AG08395 (cell line): Measurements from ENCODE around the gene PRLH.
"Not testable (repeated sequence)": the region's sequence is repeated elsewhere in the genome, so short reads cannot be mapped to it uniquely, and the experiment has no call there.

Source experiments
- DNase-seq: peaks from one replicate; pipeline ENCODE4 v3.0.0; 2012; ENCODE audit warnings: mixed read lengths, low spot score

PRLH gene

GRCh38 chr2:237583385-237584295 lies 17.3 kb downstream of the PRLH start:
- DNase-seq, result no peak

- no peak for DNase-seq
Measured at GRCh38 chr2:237585590-237586221, 19.3 kb downstream of the PRLH start.

DNA sequence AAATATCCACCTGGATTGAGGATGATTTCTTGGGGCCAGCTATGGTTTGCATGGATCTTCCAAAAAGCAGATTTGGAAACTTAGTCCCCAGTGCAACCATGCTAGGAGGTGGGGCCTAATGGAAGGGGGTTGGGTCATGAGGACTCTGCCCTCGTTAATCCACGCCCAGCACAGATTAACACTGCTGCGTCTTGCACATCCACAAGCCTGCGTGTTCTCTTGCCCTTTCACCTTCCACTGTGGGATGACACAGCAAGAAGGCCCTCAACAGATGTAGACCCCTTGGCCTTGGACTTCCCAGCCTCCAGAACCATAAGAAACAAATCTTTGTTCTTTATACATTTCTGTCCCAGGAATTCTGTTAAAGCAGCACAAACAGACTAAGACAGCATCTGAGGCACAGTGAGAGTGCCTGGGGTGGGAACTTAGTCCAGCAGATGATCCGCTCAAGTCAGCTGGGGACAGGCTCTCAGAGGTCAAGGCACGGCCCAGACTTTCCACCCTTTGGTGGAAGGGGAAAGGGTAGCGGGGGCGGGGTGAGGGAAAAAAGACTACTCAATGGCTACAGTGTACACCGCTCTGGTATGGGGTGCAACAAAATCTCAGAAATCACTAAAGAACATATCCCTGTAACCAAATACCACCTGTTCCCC lies 21.8 kb downstream of the PRLH start:
- no peak for DNase-seq

DNA sequence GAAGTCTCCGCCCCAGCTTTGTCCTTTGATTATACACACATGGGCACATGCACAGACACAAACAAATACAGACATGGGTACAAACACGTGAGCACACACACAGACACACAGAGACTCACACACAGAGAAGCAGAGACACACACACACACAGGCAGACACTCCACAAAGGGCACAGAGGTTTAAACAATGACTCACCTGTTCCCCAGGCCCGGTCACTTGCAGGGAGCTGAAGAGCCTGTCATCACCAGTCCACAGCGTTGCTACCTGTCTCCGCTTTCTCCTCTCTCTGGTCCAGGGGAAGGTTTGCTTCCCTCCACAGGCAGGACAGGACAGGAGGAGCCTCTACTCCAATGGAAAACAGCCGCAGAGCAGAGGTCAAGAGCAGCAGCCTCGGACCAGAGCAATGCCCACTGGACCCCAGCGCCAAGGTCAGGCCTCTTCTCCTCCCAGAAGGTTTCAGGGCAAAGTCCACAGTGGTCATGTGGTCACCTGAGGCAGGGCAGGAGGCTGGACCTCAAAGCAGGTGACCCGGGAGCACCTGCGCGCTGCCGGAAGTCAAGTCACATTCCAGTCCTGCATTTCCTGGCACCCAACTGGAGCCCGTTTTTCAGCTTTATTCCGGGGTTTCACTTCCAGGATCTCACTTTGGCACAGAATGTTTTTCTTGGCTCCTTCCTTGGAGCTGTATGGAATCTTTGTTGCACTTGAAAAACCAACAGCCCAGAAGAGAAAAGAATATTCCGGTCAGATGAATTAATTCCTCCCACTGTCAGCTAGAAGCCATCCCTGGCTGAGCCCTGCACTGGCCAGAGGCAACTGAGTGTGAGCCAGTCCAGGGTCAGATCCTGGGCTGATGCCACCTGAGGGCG lies 24.1 kb downstream of the PRLH start, which contains the start of gene RAB17:
Gene RAB17, minus strand, starts transcription at position 463 of the 869 bp plus-strand sequence. CDS start 4,580 bp downstream, outside the sequence.
- DNase-seq, result no peak

DNA sequence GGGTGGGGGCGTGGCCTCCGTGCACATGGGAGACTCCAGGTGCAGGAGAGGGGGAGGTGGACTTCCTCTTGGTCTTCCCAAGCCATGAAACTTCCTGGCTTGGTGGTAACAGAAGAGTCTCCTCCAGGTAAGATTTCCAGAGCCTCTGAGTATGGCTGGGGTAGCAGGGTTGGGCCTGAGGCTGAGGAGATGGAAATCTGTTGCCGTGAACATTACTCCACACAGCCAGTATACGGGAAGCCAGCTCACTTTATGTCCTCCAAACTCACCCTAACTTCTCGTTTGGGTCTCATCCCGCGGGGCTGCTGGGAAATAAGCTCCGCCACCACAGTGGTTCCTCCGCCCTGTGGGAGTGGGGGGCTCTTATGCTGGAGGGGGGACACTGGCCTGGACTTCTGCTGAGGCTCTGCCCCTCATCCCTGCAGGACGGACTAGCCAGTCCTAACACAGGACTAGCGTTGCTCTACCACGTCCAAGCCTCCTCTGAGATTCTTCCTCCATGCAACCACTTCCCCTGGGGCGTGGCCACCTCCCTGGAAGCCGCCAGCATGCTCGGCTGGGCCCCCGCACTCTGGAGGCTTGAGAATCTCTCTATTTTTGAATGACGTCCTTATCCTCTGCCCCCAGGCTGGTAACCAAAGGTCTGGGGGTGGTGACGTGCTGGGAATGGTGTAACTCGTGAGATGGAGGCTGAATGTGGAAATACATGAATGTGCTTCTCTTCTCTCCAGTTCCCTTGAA lies 24.9 kb downstream of the PRLH start:
- DNase-seq, result no peak

GRCh38 chr2:237592425-237592980 lies 26.1 kb downstream of the PRLH start:
- DNase-seq, result no peak

DNA sequence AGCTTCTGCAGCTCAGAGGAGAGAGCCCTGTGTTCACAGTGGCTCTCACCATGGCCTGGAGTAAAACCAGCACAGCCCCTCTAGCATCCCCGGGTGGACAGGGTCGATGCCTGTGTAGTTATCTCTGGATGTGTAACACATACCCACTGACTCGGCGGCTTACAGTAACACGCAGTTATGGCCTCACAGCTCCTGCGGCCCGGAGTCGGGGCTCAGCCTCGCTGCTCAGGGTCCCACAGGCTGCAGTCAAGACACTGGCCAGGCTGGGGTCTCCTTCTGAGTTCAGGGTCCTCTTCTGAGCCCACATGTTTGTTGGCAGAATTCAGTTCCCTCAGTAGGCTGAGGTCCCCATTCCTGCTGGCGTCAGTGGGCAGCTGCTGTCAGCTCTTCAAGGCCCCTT lies 26.7 kb downstream of the PRLH start:
- no peak for DNase-seq

GRCh38 chr2:237593596-237594320 lies 27.4 kb downstream of the PRLH start:
- DNase-seq, result no peak

DNA sequence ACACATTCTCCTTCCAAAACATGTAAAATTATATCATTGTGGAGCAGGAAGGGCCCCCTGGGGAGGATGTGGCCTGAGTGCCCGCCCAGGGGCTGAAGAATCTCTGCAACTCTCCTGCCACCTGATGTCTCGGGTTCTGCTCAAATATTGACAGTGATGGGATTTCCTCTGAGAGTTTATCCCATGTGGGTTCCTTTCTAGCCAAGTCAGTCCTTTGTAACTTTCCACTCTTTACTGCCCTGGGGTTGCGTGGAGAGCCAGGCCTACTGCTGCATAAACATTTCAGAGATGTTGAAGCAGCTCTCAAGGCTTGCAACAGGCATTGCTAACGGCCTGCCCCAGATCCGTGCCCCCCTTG lies 28.1 kb downstream of the PRLH start:
- DNase-seq, result no peak

DNA sequence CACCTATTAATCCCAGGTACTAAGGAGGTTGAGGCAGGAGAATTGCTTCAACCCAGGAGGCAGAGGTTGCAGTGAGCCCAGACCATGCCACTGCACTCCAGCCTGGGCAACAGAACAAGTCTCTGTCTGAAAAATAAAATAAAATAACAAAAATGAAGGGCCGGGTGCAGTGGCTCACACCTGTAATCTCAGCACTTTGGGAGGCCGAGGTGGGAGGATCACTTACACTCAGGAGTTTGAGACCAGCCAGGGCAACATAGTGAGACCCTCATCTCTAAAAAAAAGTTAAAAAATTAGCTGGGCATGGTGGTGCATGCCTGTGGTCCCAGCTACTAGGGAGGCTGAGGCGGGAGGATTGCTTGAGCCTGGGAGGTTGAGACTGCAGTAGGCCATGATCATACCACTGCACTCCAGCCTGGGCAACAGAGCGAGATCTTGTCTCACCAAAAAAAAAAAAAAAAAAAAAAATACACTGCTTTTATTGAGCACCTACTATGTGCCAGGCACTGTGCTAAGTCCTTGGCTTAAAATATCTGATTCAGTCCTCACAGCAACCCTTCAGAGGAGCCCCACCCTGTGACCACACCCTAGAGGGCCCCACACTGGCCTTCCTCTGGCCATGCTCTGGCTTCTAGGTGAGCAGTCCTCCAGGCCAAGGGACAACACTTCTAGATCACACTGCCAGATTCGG lies 29.6 kb downstream of the PRLH start:
- not testable (repeated sequence) for DNase-seq

- DNase-seq, result no peak
Measured at GRCh38 chr2:237596520-237597195, 30.3 kb downstream of the PRLH start.

- no peak for DNase-seq
Measured at GRCh38 chr2:237597196-237598145, 31.1 kb downstream of the PRLH start.

DNA sequence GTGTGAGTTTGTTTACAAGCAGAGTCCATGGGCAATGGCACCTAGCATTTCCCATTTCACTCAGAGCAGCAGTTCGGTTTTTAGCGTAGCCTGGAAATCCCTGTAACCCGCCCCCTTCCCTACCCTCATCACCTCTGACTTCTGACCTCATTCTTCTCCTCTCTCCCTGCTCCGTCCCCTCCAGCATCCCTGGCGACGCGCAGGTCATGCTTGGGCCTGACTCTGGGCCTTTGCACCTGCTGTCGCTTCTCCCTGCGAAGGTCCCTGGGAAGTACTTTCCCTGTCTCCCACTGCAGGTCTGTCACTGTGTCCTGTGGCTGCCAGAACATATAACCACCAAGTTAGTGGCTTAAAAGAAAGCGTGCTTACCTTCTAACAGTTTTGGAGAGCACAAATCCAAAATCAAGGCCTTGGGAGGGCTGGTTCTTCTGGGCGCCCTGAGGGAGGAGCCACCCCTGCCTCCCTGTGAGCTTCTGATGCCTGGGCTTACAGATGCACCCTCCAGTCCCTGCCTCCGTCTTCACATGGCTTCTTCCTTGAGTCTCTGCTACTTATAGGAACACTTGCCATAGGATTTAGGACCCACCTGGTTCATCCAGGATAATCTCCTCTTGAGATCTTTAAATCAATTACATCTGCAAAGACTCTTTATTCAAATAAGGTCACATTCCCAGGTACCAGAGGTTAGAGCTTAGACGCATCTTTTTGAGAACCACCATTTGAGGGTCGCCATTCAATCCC lies 32.3 kb downstream of the PRLH start:
- DNase-seq, result no peak

- no peak for DNase-seq
Measured at GRCh38 chr2:237599465-237600110, 33.2 kb downstream of the PRLH start.

- DNase-seq, result peak; percentile 76
Measured at GRCh38 chr2:237600205-237600846, 34.0 kb downstream of the PRLH start.
